DLD1 (cell line): ENCODE results near the gene RELN.
"Not testable (repeated sequence)": the region's sequence is repeated elsewhere in the genome, so short reads cannot be mapped to it uniquely, and the experiment has no call there.

Source experiments
- in situ Hi-C: cut with HindIII; loops from 2 replicates; pipeline ENCODE4 v1.10.0; 2017; ENCODE audit warnings: low sequenced_read_pairs

RELN gene

DNA sequence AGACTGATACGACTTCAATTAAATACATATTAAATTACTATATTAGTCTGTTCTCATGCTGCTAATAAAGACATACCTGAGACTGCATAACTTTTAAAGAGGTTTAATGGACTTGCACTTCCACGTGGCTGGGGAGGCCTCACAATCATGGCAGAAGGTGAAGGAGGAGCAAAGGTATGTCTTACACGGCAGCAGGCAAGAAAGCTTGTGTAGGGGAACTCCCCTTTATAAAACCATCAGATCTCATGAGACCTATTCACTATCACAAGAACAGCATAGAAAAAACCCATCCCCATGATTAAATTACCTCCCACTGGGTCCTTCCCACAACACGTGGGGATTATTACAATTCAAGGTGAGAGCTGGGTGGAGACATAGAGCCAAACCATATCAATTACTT lies 92.6 kb downstream of the RELN start:
- in situ Hi-C loops = not testable (repeated sequence)

- in situ Hi-C loops = no loop called here
Observed at GRCh38 chr7:103894656-103895596, 94.5 kb downstream of the RELN start.

DNA sequence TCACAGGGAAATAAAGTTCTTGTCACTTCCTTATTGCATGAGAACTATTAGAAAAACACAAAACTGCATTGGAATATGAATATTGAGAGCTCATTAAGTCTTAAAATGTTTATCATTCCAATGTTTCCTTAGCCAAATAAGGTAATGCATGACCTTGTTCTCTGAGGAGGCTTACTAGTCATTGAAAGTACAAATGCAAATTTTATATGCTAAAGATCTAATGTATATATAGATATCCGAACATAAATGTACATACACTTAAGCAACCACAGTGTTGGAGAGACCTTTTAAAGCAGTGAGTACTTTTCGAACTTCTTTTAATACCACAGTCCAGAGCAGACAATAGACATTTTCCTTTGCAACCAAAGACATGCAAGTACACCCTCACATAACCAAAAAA lies 96.1 kb downstream of the RELN start:
- in situ Hi-C loops = no loop called here

DNA sequence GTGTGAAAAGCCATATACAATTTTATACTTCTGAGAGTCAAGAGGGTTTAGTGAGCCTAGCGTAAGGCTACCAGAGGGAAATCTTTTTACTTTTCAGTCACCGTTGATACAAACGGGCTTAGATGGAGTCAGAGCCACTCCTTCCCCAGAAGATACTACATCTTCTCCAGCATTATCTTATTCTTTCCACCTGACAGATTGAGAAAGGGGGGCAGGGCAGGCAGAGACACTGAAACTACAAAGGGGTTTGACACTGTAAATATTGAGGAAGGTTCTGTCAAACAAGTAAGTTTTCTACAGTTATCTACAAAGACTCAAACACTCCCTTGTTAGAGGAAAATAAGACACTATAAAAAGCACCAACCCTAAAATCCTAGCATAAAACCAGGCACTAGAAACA lies 100.0 kb downstream of the RELN start:
- in situ Hi-C loops = no loop called here

- in situ Hi-C loops = no loop called here
Observed at GRCh38 chr7:103888603-103889153, 100.8 kb downstream of the RELN start.

DNA sequence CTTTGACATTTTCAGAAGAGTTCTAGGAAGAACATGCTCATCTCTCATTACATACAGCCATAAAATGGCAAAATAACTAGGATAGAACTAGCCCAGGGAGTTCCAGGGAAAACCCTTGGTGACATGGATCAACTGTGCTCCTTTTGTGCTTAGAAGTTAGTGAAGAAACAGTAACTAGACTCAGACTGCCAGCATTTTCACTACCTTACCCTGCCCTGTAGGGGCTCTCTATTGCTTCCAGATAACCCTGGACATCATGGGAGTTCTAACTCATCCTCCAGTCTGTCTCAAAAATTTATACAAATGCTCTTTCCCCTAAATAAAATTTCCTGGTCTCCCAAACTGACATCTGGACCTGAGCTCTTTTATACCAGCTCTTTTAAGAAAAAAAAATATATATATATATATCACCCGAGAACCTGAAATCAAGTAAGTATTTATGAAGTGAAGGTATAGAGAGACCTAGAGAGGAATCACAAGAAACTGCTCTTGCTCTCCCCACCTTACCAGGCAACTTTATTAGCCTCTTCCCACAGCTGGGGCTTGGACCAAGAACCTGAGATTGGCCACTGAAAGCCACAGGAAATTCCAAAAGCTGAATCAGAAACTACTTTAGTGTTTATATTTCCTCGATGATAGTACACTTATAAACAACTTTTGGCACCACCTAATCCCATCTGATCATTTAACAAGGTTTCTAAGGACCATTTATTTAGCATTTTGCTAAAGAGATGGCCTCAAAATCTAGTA lies 101.4 kb downstream of the RELN start:
- in situ Hi-C loops = no loop called here

GRCh38 chr7:103887050-103887449 lies 102.4 kb downstream of the RELN start:
- in situ Hi-C loops = no loop called here

DNA sequence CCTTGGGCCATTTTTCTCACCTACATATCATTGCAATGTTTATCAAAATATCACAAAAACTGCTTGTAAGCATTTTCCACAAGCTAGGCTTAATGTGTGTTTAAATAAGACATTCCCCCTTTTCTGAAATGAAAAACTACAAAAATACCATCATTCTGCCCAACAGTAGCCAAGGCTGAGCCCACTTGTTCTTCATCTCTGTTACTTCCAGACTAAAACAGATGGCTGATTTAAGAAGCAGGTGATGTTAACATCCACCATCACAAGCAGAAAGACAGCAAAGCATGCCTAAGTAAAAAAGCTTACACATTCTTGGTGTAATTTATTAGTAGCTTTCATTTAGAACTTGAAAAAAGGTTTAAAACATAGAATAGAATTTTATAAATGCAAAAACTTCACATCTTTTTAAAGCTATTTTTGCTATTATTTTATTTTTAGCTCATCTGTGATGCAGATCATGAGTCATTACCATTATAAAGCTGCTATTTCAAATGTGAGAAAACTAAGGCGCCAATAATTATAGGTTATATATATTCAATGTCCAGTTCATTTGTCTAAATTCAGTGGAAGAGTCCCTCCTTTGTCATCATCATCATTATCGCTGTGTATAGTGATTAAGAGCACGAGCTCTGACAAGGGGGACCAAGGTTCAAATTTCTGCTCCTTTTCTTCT lies 109.4 kb downstream of the RELN start:
- in situ Hi-C loops = no loop called here

DNA sequence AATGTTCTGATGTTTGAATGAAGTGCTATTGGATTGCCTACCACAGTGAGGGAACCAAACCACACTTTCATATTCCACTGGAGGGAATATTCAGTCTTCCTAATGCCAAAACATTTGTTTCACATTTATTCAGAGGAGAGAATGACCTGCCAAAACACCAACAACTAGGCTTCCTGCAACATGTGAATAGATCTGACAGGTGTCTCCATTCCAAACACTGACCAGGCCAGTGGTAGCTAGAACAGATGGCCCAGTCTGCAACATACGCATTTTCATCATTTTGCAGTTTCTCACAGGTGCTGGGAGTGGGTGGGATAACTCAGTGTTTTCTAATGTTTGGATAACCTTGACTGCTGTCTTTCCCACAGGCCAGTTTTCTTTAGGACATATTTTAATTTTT lies 110.0 kb downstream of the RELN start:
- in situ Hi-C loops = no loop called here

- in situ Hi-C loops = no loop called here
Observed at GRCh38 chr7:103877565-103877964, 111.9 kb downstream of the RELN start.

DNA sequence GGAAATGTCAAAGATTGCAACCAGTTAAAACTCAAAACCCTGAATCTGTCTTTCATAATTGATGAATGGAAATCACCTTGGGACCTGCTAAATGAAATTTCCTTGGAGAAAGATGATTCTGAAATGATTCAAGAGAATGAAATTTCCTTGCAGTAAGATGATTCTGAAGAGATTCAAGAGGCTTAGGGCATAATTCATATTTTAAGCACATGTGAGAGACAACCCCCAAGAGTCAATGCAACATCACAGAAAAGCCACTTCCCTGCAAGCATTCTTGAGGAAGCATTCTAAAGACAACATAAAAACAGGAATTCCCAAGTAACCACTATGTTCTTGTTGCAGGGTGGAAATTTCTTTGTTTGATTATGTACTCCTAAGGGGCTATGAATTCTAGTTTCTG lies 113.7 kb downstream of the RELN start:
- in situ Hi-C loops = no loop called here

GRCh38 chr7:103871473-103871872 lies 118.0 kb downstream of the RELN start:
- in situ Hi-C loops = no loop called here

GRCh38 chr7:103870664-103871063 lies 118.8 kb downstream of the RELN start:
- in situ Hi-C loops = no loop called here

- in situ Hi-C loops = no loop called here
Observed at GRCh38 chr7:103867874-103868273, 121.6 kb downstream of the RELN start.

DNA sequence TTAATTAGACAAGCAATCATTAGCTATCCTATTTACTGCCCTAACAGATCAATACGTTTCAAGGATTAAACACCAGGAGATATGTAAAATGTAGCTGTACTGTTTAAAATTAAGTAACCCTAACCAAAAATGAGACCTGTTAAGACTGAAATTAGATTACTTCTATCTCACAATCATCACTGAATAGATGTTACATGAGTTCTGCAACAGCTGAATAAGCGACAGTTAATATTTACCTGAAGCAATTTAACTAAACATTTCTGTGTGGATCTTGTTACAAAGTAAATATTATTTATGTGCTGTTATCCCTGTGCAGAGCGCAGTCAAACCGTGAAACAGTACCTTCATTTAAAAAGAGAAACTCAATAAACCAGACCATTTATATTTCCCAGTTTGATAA lies 122.5 kb downstream of the RELN start:
- in situ Hi-C loops = no loop called here

DNA sequence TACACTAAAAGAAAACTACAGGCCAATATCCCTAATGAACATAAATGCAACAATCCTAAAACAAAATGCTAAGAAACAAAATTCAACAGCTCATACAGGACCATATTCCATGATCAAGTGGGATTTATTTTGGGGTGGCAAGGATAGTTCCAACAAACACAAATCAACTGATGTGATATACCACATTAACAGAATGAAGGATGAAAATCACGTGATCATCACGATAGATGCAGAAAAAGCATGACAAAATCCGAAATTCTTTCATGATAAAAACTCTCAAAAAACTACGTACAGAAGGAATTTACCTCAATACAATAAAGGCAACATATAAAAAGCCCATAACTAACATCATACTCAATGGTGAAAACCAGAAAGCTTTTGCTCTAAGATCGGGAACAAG lies 124.0 kb downstream of the RELN start:
- in situ Hi-C loops = no loop called here

DNA sequence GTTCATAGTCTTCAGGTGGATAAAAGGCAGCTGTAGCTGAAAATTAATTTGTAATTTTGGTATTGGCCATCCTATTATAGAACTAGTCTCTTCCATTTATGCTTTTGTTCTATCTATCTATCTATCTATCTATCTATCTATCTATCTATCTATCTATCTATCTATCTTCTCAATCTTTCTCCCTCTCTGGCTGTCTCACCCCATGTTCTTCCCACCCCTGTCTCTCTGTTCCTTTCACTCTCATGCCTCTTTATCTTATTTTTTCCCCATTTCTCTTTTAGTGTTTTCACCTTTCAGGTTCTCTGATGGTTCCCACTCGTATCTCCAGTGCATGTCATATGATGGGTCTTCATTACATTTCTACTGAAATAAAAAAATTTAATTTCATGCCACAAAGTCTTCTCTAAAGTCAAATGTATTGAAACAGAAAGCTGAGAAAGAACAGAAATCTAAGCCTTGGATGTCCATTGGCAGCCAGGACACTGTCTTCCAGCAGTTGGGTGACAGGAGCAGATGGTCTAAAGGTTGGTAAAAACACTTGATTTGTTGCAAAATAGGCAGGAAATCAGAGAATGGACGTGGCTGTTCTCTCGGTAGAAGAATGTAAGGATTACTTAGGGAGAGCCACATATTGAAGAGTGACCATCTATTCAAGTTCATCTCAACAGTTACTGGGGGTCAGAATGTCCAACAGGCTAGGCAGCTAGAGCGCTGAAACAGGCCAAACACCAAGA lies 127.0 kb downstream of the RELN start:
- in situ Hi-C loops = no loop called here

DNA sequence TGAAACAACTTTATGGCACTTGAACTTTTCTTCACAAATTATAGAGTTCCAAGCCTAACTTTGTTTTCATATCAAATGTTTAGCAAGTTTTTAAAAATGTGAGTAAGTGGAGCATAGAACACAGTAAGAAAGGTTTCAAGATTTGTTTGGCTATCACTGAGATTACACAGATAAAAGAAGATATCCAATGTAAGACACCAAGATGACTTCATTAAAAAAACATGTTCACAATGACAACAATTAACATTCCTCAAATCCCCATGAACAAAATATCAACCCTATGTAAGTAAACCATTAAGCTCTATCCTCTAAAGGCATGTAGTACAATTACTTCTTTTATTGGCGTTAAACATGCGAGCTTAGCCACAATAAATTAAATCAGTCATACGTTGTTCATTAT lies 129.7 kb downstream of the RELN start:
- in situ Hi-C loops = no loop called here

- in situ Hi-C loops = no loop called here
Observed at GRCh38 chr7:103857435-103857834, 132.0 kb downstream of the RELN start.

- in situ Hi-C loops = no loop called here
Observed at GRCh38 chr7:103856929-103857328, 132.5 kb downstream of the RELN start.

- in situ Hi-C loops = no loop called here
Observed at GRCh38 chr7:103855671-103856070, 133.8 kb downstream of the RELN start.
